SKM-1 (cell line): ENCODE data around the gene FNDC7.
"Not testable (repeated sequence)": the region's sequence is repeated elsewhere in the genome, so short reads cannot be mapped to it uniquely, and the experiment has no call there.

ENCODE experiments used
- DNase-seq: peaks from one replicate; lab custom pipeline; 2025; ENCODE audit not compliant: unreplicated experiment; lab: John Stamatoyannopoulos, UW

Gene FNDC7, protein sequence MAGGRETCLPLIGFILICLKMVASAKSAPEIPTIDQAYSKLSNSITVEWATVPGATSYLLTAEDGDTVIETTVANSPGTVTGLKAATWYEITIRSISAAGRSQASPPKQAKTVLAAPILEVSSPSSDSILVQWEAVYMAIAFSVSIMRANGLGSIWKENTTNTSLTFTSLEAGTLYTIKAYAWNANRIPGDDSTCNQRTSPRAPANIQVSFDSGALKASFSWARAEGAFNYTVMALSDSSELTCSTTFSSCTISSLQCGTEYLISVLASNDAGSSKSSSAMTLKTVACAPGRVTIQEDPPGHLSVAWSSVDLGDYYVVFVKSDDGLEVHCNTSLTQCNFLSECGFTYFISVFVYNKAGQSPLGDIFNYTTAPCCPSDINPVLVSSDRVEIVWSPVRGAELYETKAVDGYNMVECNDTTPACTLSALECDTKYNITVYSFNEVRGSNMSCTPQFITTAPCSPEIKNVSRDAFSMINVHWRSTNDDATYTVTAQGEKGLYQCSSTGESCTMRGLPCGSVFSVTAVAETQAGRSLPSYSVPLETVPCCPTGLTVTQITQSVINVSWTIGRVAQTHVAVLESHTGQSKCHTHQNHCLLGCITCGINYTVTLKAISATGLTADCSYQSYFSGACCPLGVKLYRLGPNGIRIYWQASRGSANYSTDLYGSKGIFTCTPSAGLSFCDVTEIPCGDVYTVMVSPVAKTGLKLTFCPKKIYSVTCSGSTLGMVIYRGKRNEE

GRCh38 chr1:108712606-108713150, at the start of gene FNDC7:
Gene FNDC7 (plus strand): TSS chr1:108712908. CDS start chr1:108712934, 26 bp downstream.
- no peak for DNase-seq

GRCh38 chr1:108663074-108663473, 49.6 kb upstream of the FNDC7 start:
- no peak for DNase-seq

- no peak for DNase-seq
Measured at GRCh38 chr1:108664481-108664880, 48.2 kb upstream of the FNDC7 start.

DNA sequence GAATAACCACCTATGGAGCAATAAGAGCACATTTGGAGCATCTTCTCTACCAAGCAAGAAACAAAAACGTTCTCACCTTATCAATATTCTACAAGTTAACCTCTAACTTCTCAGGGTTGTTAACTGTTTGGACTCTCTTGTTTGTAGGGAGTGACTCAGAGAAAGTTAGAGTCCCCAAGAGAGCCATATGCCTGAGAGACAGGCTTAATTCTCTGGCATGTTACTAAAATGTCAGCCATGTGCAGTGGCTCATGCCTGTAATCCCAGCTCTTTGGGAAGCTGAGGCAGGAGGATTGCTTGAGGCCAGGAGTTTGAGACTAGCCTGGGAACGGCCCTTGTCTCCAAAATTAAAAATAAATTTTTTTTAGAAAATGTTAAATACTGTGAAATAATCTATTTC, 47.6 kb upstream of the FNDC7 start:
- DNase-seq = no peak

GRCh38 chr1:108665771-108666170, 46.9 kb upstream of the FNDC7 start:
- DNase-seq = no peak

DNA sequence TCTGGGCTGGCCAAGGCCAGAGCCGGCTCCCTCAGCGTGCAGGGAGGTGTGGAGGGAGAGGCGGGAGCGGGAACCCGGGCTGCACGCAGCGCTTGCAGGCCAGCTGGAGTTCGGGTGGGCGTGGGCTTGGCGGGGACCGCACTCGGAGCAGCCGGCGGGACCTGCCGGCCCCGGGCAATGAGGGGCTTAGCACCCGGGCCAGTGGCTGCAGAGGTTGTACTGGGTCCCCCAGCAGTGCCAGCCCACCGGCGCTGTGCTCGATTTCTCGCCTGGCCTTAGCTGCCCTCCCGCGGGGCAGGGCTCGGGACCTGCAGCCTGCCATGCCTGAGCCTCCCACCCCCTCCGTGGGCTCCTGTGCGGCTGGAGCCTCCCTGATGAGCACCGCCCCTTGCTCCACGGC, 45.3 kb upstream of the FNDC7 start:
- DNase-seq = not testable (repeated sequence)

GRCh38 chr1:108668777-108669176, 43.9 kb upstream of the FNDC7 start:
- no peak for DNase-seq

DNA sequence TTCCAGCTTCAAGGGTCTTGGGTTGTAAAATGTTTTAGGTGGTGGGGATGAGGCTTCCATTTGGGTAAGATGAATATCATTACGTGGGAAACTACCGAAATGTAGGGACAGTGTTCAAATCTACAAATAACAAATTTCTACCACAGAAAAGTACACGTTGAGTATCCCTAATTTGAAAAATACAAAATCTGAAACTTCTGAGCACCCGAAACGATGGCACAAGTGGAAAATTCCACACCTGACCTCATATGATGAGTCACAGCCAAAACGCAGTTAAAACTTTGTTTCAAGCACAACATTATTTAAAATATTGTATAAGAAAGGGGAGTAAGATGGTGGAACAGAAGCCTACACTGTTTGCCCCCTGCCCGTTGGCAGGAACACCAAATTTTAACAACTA, 43.0 kb upstream of the FNDC7 start:
- no peak for DNase-seq

GRCh38 chr1:108670131-108670773, 42.5 kb upstream of the FNDC7 start:
- DNase-seq = no peak

DNA sequence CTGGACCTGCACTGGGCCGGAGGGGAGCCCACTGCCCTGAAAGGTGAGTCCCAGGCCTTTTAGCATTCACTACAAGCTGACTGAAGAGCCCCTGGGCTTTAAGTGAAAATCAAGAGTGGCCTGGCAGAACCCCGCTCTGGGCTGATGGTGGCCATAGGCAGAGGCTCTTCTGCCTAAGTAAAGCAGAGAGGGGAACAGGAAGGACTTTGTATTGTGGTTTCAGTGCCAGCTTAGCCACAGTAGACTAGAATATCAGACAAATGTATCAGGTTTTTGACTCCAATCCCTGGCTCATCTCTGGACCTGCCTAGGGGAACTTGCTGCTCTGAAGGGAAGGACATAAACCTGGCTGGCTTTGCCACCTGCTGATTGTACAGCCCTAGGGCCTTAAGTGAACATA, 41.6 kb upstream of the FNDC7 start:
- no peak for DNase-seq

- no peak for DNase-seq
Measured at GRCh38 chr1:108678706-108679105, 34.0 kb upstream of the FNDC7 start.

GRCh38 chr1:108679586-108680213, 33.0 kb upstream of the FNDC7 start:
- no peak for DNase-seq

GRCh38 chr1:108681701-108682100, 31.0 kb upstream of the FNDC7 start:
- not testable (repeated sequence) for DNase-seq

DNA sequence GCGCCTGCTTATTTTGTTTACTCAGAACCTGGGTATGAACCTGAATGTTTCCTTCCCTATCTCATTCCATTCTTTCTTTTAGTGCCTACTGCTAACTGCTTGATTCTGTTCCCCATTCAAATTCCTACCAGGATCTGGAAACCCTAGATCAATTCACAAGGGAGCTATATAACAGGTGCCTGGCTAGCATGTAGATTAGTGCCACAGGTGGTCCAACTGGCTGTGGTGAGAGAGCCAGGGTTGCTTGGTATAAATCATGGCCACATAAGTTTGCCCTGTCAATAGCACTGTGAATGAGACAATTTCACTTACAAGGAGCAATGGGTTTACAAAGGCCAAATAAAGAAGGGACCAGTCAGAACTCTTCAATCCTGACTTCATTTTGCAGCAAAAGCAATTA, 27.2 kb upstream of the FNDC7 start:
- no peak for DNase-seq

DNA sequence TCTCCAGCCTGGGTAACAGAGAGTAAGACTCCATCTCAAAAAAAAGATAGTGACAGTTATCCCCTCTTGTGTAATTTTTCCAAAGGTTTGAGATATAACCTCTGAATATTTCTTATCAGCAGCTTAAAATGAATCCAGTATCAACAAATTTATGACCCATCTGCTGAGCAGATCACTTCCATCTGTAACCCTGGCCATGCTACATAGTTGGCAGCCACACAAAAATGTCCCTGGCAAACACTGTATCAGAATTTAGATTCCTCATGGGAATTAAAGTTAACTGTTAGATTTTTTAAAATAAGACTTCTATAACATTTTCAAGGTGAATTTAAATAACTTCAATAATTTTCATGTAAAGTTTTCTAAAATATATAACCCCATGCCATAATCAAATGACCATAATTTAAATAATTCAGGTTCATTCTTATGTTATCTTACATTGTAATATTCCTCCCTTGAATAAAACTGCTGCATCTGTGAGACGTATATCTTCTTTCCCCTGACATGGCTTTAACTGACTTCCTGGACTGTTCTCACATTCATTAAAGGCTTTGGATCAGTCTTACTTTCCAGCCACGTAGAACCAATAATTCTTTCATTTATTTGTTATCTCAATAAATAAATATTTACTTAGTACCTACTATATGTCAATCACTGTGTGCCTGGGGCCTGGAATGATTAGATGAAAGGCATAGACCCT, 25.9 kb upstream of the FNDC7 start:
- no peak for DNase-seq

DNA sequence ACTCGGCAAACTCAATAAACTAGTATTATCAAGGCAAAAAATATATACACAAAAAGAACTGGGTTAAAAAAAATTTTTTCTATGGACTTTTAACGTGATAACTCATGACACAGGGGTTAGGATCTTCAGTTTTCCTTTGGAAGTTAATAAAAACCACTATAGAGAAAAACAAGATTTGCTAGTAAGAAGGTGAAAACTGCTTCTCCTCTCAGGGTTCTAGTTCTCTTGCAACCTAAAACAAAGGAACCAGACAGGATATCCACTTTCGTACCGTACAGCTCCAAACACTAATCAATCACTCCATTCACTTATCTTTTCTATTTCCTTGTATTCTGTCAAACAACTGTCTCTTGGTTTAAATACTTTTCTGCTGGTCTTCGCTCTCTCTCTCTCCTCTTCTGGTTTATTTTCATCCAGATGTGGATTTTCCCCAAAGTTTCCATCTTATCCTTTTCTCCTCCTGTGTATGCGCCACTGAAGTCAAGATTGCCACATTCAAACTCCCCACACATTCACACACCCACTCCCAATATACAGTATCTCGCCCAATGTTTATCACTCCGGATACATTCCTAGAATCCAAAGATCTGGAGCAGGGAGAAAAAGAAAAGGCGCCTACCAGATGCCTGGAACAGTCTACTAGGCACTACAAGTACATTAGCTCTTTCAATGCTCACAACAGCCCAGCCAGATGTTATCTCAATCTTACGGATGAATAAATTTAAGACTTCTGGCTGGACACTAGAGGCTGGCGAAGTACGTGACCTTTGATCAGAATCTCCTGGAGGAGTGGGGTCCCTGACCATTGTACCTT, 21.4 kb upstream of the FNDC7 start:
- no peak for DNase-seq

DNA sequence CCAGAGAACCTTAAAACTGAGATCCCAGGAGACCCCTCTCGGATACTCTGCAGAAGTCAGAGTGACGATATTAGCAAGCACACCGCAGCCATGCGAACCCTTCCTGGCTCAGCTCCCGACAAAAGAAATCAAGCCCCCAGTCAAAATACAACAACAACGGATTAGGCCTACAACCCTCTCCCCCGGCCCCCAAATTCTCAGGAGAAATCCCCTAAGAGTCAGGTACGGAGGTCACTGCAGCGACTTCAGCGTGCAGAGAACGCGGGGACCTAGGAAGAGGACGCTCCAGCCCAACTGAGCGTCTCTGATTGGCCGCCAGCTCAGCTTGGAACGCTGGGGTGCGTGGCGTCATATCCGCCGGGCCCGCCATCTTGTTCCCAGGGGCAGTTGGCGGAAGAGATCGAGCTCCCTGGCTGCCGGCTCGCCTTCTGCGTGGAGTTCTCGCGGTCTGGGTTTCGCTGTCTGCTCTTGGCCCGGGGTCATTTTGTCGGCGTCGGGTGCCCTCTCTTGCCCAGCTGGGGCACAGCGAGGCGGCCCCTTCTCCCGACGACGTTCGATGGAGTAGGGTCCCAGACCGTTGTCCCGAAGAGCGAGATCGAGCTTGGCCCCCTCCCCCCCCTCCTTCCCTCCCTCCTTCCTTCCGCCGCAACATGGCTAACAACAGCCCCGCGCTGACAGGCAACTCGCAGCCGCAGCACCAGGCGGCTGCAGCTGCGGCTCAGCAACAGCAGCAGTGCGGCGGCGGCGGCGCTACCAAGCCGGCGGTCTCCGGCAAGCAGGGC, 20.6 kb upstream of the FNDC7 start, which contains the start of gene PRPF38B:
Gene PRPF38B (plus strand): TSS at position 369 of the 782 bp plus-strand sequence. CDS start 282 bp downstream, at position 651.
- peak; percentile 72 for DNase-seq

GRCh38 chr1:108692724-108693655, 19.7 kb upstream of the FNDC7 start:
- no peak for DNase-seq
